K562 (cell line): ENCODE results near the gene OR56A3. TPM values are rescaled to one million over a fixed set of nuclear protein-coding genes. Genes with fewer than 3 reads are reported as not detected.
A peak's percentile ranks its signal among the peaks of the same experiment; 100 is the strongest.

Experiments
- ATAC-seq: fragments of 200-7000 bp; cut with Tn5 transposase; 3 replicates; pipeline ENCODE4 v1.9.1; 2020; ENCODE audit warnings: moderate library complexity
- BruUV-seq: library from RNA; stranded (reverse); fragments of 400-500 nt; replicated peaks from 2 replicates; lab custom pipeline; 2021; lab: Mats Ljungman, UMichigan
- CTCF ChIA-PET: fragments of 300-600 bp; formaldehyde crosslinking; extraction: SDS; loops from one replicate; lab custom pipeline; 2021; ENCODE audit warnings: low intra/inter-chr PET ratio; lab: Yijun Ruan, JAX
- POLR2A ChIA-PET: fragments of 300-600, 350-650 bp; sonication (Branson Sonifier 250); formaldehyde crosslinking; extraction: SDS; loops from one replicate; lab custom pipeline; 2021; ENCODE audit warnings: antibody characterized with exemption, inconsistent platforms; lab: Yijun Ruan, JAX
- DNase-seq, 4 experiments: peaks; one replicate each; pipeline versions ENCODE4 v3.0.0 to v3.0.0-alpha.2; 2011 to 2018; ENCODE audit warnings: low spot score in 3 of 4, mixed read lengths in 3 of 4; ENCODE audit errors: extremely low read depth in 1 of 4
- FAIRE-seq: peaks from 2 replicates; lab custom pipeline; 2011; peaks lifted over from hg19 to GRCh38; lab: Jason Lieb, UNC
- H2AFZ ChIP-seq: 2 replicates; pipeline ENCODE4 v1.6.0; 2011; ENCODE audit warnings: low read depth, low read length, control low read depth, inconsistent platforms
- H3K27ac ChIP-seq: fragments of 200-600 bp; 3 replicates; pipeline ENCODE4 v1.8.0; 2011; ENCODE audit warnings: low read depth, mild to moderate bottlenecking, control low read depth, inconsistent platforms, low read length, moderate library complexity, mixed read lengths; ENCODE audit errors: extremely low read depth
- H3K27me3 ChIP-seq, 2 experiments: fragments of 300-600 bp in 1 of 2; 2 replicates in 1 of 2; 3 replicates in 1 of 2; pipeline versions ENCODE4 v1.6.0 to v1.8.0; 2011; ENCODE audit warnings: inconsistent platforms in 2 of 2, low read length in 2 of 2, mild to moderate bottlenecking in 1 of 2, mixed read lengths in 1 of 2, moderate library complexity in 1 of 2; ENCODE audit not compliant: control insufficient read depth in 2 of 2, insufficient read depth in 2 of 2
- H3K36me3 ChIP-seq: fragments of 300-600 bp; 3 replicates; pipeline ENCODE4 v1.8.0; 2011; ENCODE audit warnings: mild to moderate bottlenecking, low read length, inconsistent platforms; ENCODE audit not compliant: control insufficient read depth, insufficient read depth
- H3K4me1 ChIP-seq, 2 experiments: fragments of 200-600 bp in 1 of 2; replicated peaks in 1 of 2; 2 replicates in 1 of 2; 3 replicates in 1 of 2; pipeline versions ENCODE4 v1.5.1 to v1.8.0; 2011; ENCODE audit warnings: inconsistent platforms in 2 of 2, low read length in 2 of 2, mild to moderate bottlenecking in 1 of 2, mixed read lengths in 1 of 2, moderate library complexity in 1 of 2; ENCODE audit not compliant: control insufficient read depth in 2 of 2, insufficient read depth in 2 of 2
- H3K4me2 ChIP-seq: 2 replicates; pipeline ENCODE4 v1.6.1; 2011; ENCODE audit warnings: low read length, control low read depth, inconsistent platforms, mixed read lengths; ENCODE audit not compliant: insufficient read depth
- H3K4me3 ChIP-seq: fragments of 200-600 bp; sonication (generic), shearing (Covaris generic); 2 replicates; pipeline ENCODE4 v1.5.1; 2016; ENCODE audit warnings: control low read depth, inconsistent platforms
- H3K79me2 ChIP-seq: fragments of 200-600 bp; 3 replicates; pipeline ENCODE4 v1.8.0; 2011; ENCODE audit warnings: low read length, inconsistent platforms; ENCODE audit not compliant: control insufficient read depth, insufficient read depth
- H3K9ac ChIP-seq, 2 experiments: 2 replicates each; pipeline versions ENCODE4 v1.6.0 to v1.6.1; 2011; ENCODE audit warnings: low read depth in 2 of 2, low read length in 2 of 2, control low read depth in 1 of 2, inconsistent platforms in 1 of 2, mild to moderate bottlenecking in 1 of 2, mixed read lengths in 1 of 2; ENCODE audit not compliant: insufficient read depth in 1 of 2
- H3K9me1 ChIP-seq: one replicate; pipeline ENCODE4 v1.6.0; 2011; ENCODE audit warnings: inconsistent platforms, mild to moderate bottlenecking, low read length, moderate library complexity; ENCODE audit not compliant: control insufficient read depth, insufficient read depth
- H3K9me3 ChIP-seq: replicated peaks from 2 replicates; pipeline ENCODE4 v1.5.1; 2011; ENCODE audit warnings: low read depth, low read length, inconsistent platforms; ENCODE audit not compliant: control insufficient read depth, insufficient read depth
- H4K20me1 ChIP-seq: replicated peaks from 2 replicates; pipeline ENCODE4 v1.6.1; 2011; ENCODE audit warnings: low read length, inconsistent platforms, mixed read lengths; ENCODE audit not compliant: control insufficient read depth, insufficient read depth
- ATF3 ChIP-seq, 2 experiments: fragments of 450-650 bp in 1 of 2; sonication (generic) in 1 of 2; formaldehyde crosslinking in 1 of 2; IDR thresholded peaks in 1 of 2; conservative IDR thresholded peaks in 1 of 2; 2 replicates each; pipeline versions ENCODE4 v1.6.1 to v1.8.1; 2016 to 2023; ENCODE audit warnings: mild to moderate bottlenecking in 2 of 2, moderate library complexity in 2 of 2, inconsistent platforms in 1 of 2, missing genetic modification reagents in 1 of 2
- CEBPG ChIP-seq, 3 experiments: fragments of 200-800 bp in 1 of 3; sonication (Bioruptor generic) in 1 of 3; sonication (generic) in 1 of 3; formaldehyde crosslinking in 1 of 3; IDR thresholded peaks in 2 of 3; conservative IDR thresholded peaks in 1 of 3; 2 replicates each; pipeline versions ENCODE4 v1.6.1 to v1.8.0; 2016 to 2022; ENCODE audit warnings: missing compliant biosample characterization in 2 of 3, missing genetic modification characterization in 2 of 3, mild to moderate bottlenecking in 1 of 3, missing genetic modification reagents in 1 of 3
- CREB3 ChIP-seq: fragments of 450-650 bp; conservative IDR thresholded peaks from 2 replicates; pipeline ENCODE4 v1.6.1; 2016; ENCODE audit warnings: missing genetic modification characterization, low read depth, mild to moderate bottlenecking, missing compliant biosample characterization, moderate library complexity
- ETS2 ChIP-seq: IDR thresholded peaks from 2 replicates; pipeline ENCODE4 v1.6.1; 2016; ENCODE audit warnings: borderline replicate concordance, missing genetic modification characterization, mild to moderate bottlenecking, moderate library complexity, missing compliant biosample characterization; ENCODE audit not compliant: poor library complexity, severe bottlenecking
- FOXJ2 ChIP-seq: fragments of 200-800 bp; sonication (Bioruptor generic); IDR thresholded peaks from 2 replicates; pipeline ENCODE4 v1.6.1; 2016; ENCODE audit warnings: missing genetic modification characterization, missing compliant biosample characterization
- FOXK1 ChIP-seq: sonication (generic); formaldehyde crosslinking; IDR thresholded peaks from 2 replicates; pipeline ENCODE4 v1.8.0; 2022; ENCODE audit warnings: missing genetic modification reagents, mild to moderate bottlenecking, borderline replicate concordance
- FOXP1 ChIP-seq: sonication (generic); formaldehyde crosslinking; IDR thresholded peaks from 2 replicates; pipeline ENCODE4 v1.8.0; 2022; ENCODE audit warnings: mild to moderate bottlenecking, missing genetic modification reagents
- HMGN3 ChIP-seq: IDR thresholded peaks from 2 replicates; pipeline ENCODE4 v1.6.1; 2011; ENCODE audit warnings: borderline replicate concordance, low read depth, mild to moderate bottlenecking, mixed read lengths, low read length; ENCODE audit not compliant: insufficient read length; ENCODE audit errors: extremely low read depth
- LEF1 ChIP-seq: fragments of 450-650 bp; IDR thresholded peaks from 2 replicates; pipeline ENCODE4 v1.6.1; 2016; ENCODE audit warnings: mild to moderate bottlenecking
- MYBL2 ChIP-seq, 2 experiments: fragments of 450-650 bp in 1 of 2; sonication (generic) in 1 of 2; formaldehyde crosslinking in 1 of 2; IDR thresholded peaks; 2 replicates each; pipeline versions ENCODE4 v1.6.1 to v1.8.1; 2017 to 2022; ENCODE audit warnings: borderline replicate concordance in 1 of 2, inconsistent platforms in 1 of 2, low read depth in 1 of 2, mild to moderate bottlenecking in 1 of 2, missing genetic modification reagents in 1 of 2, moderate library complexity in 1 of 2
- NCOA6 ChIP-seq: fragments of 450-650 bp; IDR thresholded peaks from 2 replicates; pipeline ENCODE4 v1.6.1; 2017; ENCODE audit warnings: mild to moderate bottlenecking
- NFE2 ChIP-seq: IDR thresholded peaks from 2 replicates; pipeline ENCODE4 v1.6.1; 2014; ENCODE audit warnings: antibody characterized with exemption, low read depth
- NFYB ChIP-seq: IDR thresholded peaks from 2 replicates; pipeline ENCODE4 v1.6.1; 2011; ENCODE audit warnings: mild to moderate bottlenecking, moderate library complexity; ENCODE audit not compliant: insufficient read length; ENCODE audit errors: extremely low read depth
- POLR3G ChIP-seq: IDR thresholded peaks from 2 replicates; pipeline ENCODE4 v1.6.1; 2011; ENCODE audit not compliant: insufficient read length, insufficient replicate concordance; ENCODE audit errors: extremely low read depth
- PURB ChIP-seq: sonication (generic); formaldehyde crosslinking; IDR thresholded peaks from 2 replicates; pipeline ENCODE4 v1.9.0; 2021; ENCODE audit warnings: low read depth, mild to moderate bottlenecking, missing genetic modification reagents
- STAT5A ChIP-seq: IDR thresholded peaks from 2 replicates; pipeline ENCODE4 v1.6.1; 2012; ENCODE audit warnings: low read length, inconsistent platforms, borderline replicate concordance
- ZBED1 ChIP-seq: IDR thresholded peaks from 2 replicates; pipeline ENCODE4 v1.6.1; 2014
- ZFP36 ChIP-seq: fragments of 150-350 bp; IDR thresholded peaks from 2 replicates; pipeline ENCODE4 v1.6.1; 2018; ENCODE audit warnings: low read length, low read depth; ENCODE audit not compliant: partially characterized antibody
- ZNF431 ChIP-seq: sonication (generic); formaldehyde crosslinking; IDR thresholded peaks from 2 replicates; pipeline ENCODE4 v1.8.0; 2022; ENCODE audit warnings: mild to moderate bottlenecking, missing genetic modification reagents
- WGBS: fragments of 100-300 bp; shearing (Covaris generic); methylation state at CpG from one replicate; pipeline ENCODE4 v1.1.6; 2016; ENCODE audit warnings: low coverage, mixed read lengths; ENCODE audit not compliant: insufficient coverage; ENCODE audit errors: missing lambda C conversion rate; 5-methylcytosine and 5-hydroxymethylcytosine counted together
- in situ Hi-C: fragments of 300-500 bp; cut with MboI; formaldehyde crosslinking; loops from 4 replicates; pipeline ENCODE4 v1.15.0; 2018; ENCODE audit warnings: inconsistent platforms, mixed read lengths
- intact Hi-C: fragments of 100-400 bp; cut with micrococcal nuclease; formaldehyde crosslinking; loops from 2 replicates; pipeline ENCODE4 v1.14.2; 2022
- polyA plus RNA-seq, 8 experiments: library from polyadenylated mRNA; depleted of rRNA in 4 of 8; stranded (reverse) in 5 of 8; unstranded in 3 of 8; fragments of >200 nt; fragmentation: Nextera tagmentation in 2 of 8; fragmentation: Illumina TruSeq in 1 of 8; extraction: Ambion mirVana in 2 of 8; extraction: Trizol in 1 of 8; gene quantifications; 2 replicates each; pipeline versions ENCODE4 v1.2.1 to v1.2.3, GENCODE V29; 2011 to 2014; ENCODE audit warnings: inconsistent platforms in 1 of 8, missing spikeins in 1 of 8
- total RNA-seq, 7 experiments: library from RNA; depleted of rRNA in 6 of 7; stranded (reverse); fragments of >200 nt in 6 of 7; fragmentation: Illumina TruSeq in 2 of 7; extraction: Trizol in 2 of 7; gene quantifications; 2 replicates each; pipeline versions ENCODE4 v1.2.1 to v1.2.3, GENCODE V29; 2011 to 2021; ENCODE audit warnings: low replicate concordance in 1 of 7

Gene OR56A3
- total and polyA plus RNA-seq, 9 of the 15 experiments (the other 6 are each of a cell fraction or from before 2014, with no cell fraction given): not detected

GRCh38 chr11:5928271-5928670 is 13.8 kb upstream of the OR56A3 start:
- H3K9ac ChIP-seq: no peak overlapping the region
- peak overlapping the region; percentile 1; the same call in 1 of the 2 replicates for H3K4me2 ChIP-seq
- ChIA-PET CTCF (no interaction called here), POLR2A (no interaction called here)
- BruUV-seq: no TSS peak
- in situ Hi-C loops (no loop called here), intact Hi-C loops (no loop called here)
- WGBS: 58% methylated on average over 6 of the region's 17 CpGs
- H3K79me2 ChIP-seq: no peaks in the 10 kb centered on the region; the same call in 2 of the 3 replicates
- DNase-seq (no peak), FAIRE-seq (no peak), ATAC-seq (no peak)
- peaks cover 22 to 34% of the 10 kb centered on the region in 2 experiments; a peak in 4 of 5 replicates for H3K27me3 ChIP-seq
- no peaks in the 10 kb centered on the region for H3K9me1 ChIP-seq
- no peaks in the 10 kb centered on the region for H4K20me1 ChIP-seq
- no peak overlapping the region for H3K27ac ChIP-seq
- H2AFZ ChIP-seq: peak overlapping the region; percentile 8
- H3K4me3 ChIP-seq: no peak overlapping the region
- H3K36me3 ChIP-seq: no peaks in the 10 kb centered on the region
- H3K4me1 ChIP-seq: peaks cover 0 to 4% of the 10 kb centered on the region in 2 experiments; a peak in 2 of 5 replicates
- peaks cover 1% of the 10 kb centered on the region; the same call in 1 of the 2 replicates for H3K9me3 ChIP-seq
- TF ChIP-seq LEF1: no peak
- no peak for TF ChIP-seq POLR3G
- TF ChIP-seq FOXK1: no peak
- TF ChIP-seq ZBED1: no peak
- no peak for TF ChIP-seq NCOA6
- TF ChIP-seq STAT5A: no peak
- no peak for TF ChIP-seq FOXJ2
- TF ChIP-seq ZFP36: no peak
- no peak for TF ChIP-seq CREB3 (tag)
- no peak for TF ChIP-seq ETS2 (tag)
- TF ChIP-seq FOXP1 (CRISPR knock-in tag): no peak
- TF ChIP-seq PURB (CRISPR knock-in tag): no peak
- TF ChIP-seq ZNF431: no peak
- peak; percentile 78 for TF ChIP-seq NFE2
- no peak for TF ChIP-seq NFYB
- TF ChIP-seq CEBPG (CRISPR knock-in tag; IDR thresholded peaks at IDR 0.05): no peak
- no peak for TF ChIP-seq CEBPG (tag; conservative IDR thresholded peaks at IDR 0.05 in 1 of 2, IDR thresholded peaks at IDR 0.05 in 1 of 2)
- no peak for TF ChIP-seq MYBL2 (IDR thresholded peaks at IDR 0.05; ENCODE audit: low read depth)
- TF ChIP-seq MYBL2 (CRISPR knock-in tag; IDR thresholded peaks at IDR 0.05; ENCODE audit: borderline replicate concordance): no peak
- no peak for TF ChIP-seq HMGN3
- TF ChIP-seq ATF3 (IDR thresholded peaks at IDR 0.05): peak; percentile 8; the same call in 1 of the 2 replicates
- TF ChIP-seq ATF3 (CRISPR knock-in tag; conservative IDR thresholded peaks at IDR 0.05): no peak
